Right ventricle myocardium superior (tissue), 1 donor: Measurements from ENCODE around the gene CMBL. TPM values are rescaled to one million over a fixed set of nuclear protein-coding genes. Genes with fewer than 3 reads are reported as not detected.

Source experiments
- ATAC-seq: fragments of 200-7000 bp; cut with Tn5 transposase; one replicate; pipeline ENCODE4 v1.9.1; 2020; ENCODE audit warnings: mild to moderate bottlenecking; ENCODE audit not compliant: poor library complexity
- DNase-seq: peaks from one replicate; pipeline ENCODE4 v3.0.0-alpha.2; 2020
- intact Hi-C: fragments of 100-400 bp; cut with DNase I; formaldehyde crosslinking; loops from one replicate; pipeline ENCODE4 v1.11.2; 2022
- total RNA-seq: library from RNA; stranded (reverse); fragmentation: NEBNext Ultra II Directional; extraction: Animal tissue kit (Norgen Biotek cat#: 25700); gene quantifications from one replicate; pipeline ENCODE4 v1.2.1, GENCODE V29; 2021
- donor health status: DM: no; HTN: yes; CAD: no; lungs with severe emphysema.

The CMBL gene
- total RNA-seq, 1 donor from 2014 or later = 50.0 TPM

DNA sequence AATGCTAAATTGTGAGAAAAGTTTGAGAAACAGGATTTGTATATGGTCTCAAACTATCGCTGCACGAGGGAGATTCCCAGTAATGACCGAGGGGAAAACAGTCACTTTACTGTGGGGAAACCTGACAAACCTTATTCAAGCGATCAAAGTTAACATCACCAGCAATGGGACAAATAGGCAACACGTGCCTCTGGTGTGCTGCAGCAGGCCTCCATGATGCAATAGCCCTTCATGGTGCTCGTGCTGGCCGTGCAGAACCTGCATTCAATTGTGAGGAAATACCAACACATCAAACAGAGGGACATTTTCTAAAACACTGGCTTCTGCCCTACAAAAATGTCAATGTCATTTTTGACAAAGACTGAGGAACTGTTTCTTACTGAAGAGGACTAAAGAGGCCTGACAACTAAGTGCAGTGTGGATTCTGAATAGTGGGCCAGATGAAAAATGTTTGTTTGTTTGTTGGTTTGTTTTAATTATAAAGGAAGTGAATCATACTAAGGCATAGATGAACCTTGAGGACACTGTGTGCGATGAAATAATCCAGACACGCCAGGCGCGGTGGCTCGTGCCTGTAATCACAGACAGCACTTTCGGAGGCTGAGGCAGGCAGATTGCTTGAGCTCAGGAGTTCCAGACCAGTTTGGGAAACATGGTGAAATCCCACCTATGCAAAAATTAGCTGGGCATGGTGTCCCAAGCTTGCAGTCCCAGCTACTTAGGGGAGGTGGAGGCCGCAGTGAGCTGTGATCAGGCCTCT is 28.2 kb upstream of the CMBL start:
- ATAC-seq = no peak
- intact Hi-C loops = no loop called here
- DNase-seq = no peak

DNA sequence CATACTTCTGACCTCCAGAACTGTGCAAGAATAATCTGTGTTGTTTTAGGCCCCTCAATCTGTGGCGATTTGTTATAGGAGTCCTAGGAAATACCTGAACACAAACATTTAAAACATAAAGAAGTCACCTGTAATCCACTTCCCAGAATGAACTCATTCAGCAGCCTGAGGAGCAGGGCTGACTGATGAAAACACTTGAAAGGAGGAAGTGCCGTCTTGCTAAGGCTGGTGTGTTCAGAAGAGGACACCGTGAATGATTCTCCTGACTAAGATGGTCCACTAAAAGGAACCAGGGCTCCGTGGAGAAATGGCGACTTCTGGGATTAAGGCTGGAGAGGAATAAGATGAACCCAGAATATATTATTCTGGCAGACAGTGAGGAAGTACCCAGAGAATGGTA is 27.1 kb upstream of the CMBL start:
- no peak for ATAC-seq
- intact Hi-C loops = no loop called here
- no peak for DNase-seq

- ATAC-seq (peak; percentile 65), DNase-seq (peak; percentile 69)
- intact Hi-C loops = no loop called here
Measured at GRCh38 chr5:10333154-10334006, 25.7 kb upstream of the CMBL start.

DNA sequence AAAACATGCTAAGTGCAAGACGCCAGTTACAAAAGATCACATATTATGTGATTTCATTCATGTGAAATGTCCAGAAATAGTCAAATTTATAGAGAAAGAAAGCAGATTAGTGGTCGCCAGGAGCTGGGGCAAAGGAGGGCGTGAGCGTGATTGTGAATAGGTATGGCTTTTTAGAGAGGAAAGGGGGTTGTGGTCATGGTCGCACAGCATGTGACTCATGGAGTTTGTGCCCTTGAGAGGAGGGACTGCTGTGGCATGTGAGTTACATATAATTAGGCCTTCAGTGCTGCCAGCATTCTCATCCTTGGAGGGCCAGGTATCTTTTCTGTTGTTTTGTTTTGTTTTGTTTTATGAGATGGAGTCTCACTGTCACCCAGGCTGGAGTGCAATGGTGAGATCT is 24.6 kb upstream of the CMBL start:
- ATAC-seq (no peak), DNase-seq (no peak)
- intact Hi-C loops = no loop called here

- peak; percentile 78 for ATAC-seq
- peak; percentile 87 for DNase-seq
- intact Hi-C loops = no loop called here
Measured at GRCh38 chr5:10331341-10331796, 23.7 kb upstream of the CMBL start.

DNA sequence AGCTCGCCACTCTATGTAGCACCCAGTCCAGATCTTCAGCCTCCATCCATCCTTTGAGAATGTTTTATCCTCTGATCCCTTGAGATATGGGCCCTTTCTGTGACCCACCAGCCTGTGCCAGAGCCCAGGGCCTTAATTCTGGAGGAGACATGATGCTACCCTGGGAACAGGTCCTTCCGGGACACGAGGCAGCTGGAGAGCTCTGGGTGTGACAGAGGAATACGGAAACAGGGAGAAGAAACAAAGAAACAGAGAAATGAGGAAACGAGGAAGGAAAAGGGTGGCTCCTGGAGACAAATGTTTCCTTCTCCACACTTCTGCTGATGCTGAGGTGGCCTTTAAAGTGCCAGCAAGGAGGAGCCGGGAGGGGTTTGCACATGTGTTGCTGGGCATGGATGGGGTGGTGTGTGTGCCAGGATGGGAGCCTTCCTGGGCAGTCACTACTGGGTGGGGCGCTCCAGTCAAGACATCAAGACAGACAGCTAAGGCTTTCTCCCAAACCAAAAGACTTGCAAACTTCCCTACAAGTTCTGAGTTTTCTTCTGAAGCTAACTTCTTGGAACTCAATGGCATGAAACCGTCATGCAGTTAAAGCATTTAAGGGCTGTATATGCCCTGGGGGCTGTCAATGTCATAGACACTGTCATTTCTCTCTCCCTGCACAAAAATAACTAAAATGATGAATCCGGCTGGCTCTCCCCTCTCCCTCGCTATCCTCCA is 23.0 kb upstream of the CMBL start:
- intact Hi-C loops = no loop called here
- peak; percentile 54 for DNase-seq
- peak; percentile 19 for ATAC-seq

- DNase-seq = peak; percentile 72
- intact Hi-C loops = loop anchor here (10.0 kb wide), 1 partner anchor 75 kb away; no protein-coding TSS in a partner anchor
- peak; percentile 48 for ATAC-seq
Measured at GRCh38 chr5:10329820-10330481, 22.2 kb upstream of the CMBL start.

GRCh38 chr5:10329446-10329819 is 21.7 kb upstream of the CMBL start:
- no peak for DNase-seq
- no peak for ATAC-seq
- intact Hi-C loops = loop anchor here (10.0 kb wide), 1 partner anchor 75 kb away; no protein-coding TSS in a partner anchor

GRCh38 chr5:10328323-10328722 is 20.6 kb upstream of the CMBL start:
- ATAC-seq (no peak), DNase-seq (no peak)
- intact Hi-C loops = loop anchor here (10.0 kb wide), 1 partner anchor 76 kb away; no protein-coding TSS in a partner anchor

GRCh38 chr5:10324518-10325370 is 17.0 kb upstream of the CMBL start:
- peak; percentile 82 for ATAC-seq
- intact Hi-C loops = loop anchor here (10.0 kb wide), 1 partner anchor 80 kb away; no protein-coding TSS in a partner anchor
- DNase-seq = no peak

DNA sequence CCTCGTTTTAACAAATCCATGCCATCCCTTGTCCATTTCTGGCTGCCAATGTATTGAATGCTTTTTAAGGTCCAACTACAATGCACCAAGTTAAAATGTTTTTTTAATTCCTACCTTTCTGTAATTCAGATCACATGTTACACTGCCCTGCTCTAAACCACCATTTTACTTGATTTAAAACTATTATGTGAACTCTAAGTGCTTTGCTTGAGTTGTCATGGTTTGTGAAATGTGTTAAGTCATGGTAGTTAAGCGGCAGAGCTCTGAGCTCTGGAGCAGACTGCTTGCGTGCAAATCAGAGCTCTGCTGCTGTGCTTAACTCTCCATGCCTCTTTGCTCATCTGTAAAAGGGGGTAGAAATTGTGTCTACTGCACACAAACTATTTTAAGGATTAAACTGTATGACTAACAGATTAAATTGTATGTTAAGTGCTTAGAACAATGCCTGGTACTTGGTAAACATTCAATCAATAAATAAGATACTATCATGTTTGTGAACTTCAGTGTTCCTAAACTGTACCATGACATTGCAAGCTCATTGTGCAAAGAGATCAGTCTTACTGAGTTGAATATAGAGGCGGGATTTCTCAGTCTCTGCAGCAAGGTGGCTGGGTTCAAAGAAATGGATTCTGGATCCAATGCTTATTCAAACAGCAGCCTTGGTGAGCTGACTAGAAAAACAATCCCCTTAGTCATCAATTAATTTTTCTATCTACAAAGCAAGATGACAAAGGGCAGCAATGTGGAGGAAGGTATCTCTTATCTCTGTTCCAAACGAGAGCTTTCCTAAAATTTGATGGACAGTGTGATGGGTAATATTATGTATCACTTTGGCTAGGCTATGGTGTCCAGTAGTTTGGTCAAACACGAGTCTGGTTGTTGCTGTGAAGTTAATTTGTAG is 16.1 kb upstream of the CMBL start:
- ATAC-seq (no peak), DNase-seq (no peak)
- intact Hi-C loops = loop anchor here (10.0 kb wide), 1 partner anchor 81 kb away; no protein-coding TSS in a partner anchor

GRCh38 chr5:10321882-10322281 is 14.2 kb upstream of the CMBL start:
- DNase-seq = no peak
- ATAC-seq = no peak
- intact Hi-C loops = loop anchor here (10.0 kb wide), 1 partner anchor 83 kb away; no protein-coding TSS in a partner anchor

GRCh38 chr5:10320793-10321192 is 13.1 kb upstream of the CMBL start:
- no peak for ATAC-seq
- no peak for DNase-seq
- intact Hi-C loops = loop anchor here (10.0 kb wide), 1 partner anchor 84 kb away; no protein-coding TSS in a partner anchor

DNA sequence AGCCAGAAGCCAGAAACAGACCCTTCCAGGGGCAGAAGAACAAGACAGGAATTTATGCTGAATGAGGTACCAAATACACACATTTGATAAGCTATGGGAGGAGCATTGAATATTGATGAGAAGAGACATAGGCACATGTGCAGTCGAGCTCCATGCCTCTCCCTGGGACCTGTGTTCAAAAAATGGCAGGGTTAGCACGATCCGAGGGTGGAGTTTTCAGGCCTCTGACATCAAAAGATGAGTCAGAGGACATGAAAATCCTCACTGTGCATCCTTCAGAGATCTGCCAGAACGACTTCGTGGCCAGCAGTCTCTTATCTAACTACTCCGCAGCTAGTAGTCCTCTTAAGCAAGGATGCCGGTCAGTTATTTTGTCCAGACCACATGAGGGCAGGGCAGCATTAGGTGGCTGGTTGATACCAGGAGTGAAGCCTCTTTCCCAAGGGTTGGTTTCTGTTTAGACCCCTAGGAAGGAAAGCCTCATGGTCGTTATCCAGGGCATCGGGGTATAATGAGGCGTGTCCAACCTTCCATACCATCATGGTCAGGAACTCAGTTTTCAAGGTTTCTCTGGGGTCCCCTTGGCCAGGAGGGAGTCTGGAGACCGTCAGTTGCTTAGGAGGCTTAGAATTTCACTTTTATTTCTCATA is 11.6 kb upstream of the CMBL start:
- peak; percentile 73 for ATAC-seq
- intact Hi-C loops = no loop called here
- DNase-seq = no peak

DNA sequence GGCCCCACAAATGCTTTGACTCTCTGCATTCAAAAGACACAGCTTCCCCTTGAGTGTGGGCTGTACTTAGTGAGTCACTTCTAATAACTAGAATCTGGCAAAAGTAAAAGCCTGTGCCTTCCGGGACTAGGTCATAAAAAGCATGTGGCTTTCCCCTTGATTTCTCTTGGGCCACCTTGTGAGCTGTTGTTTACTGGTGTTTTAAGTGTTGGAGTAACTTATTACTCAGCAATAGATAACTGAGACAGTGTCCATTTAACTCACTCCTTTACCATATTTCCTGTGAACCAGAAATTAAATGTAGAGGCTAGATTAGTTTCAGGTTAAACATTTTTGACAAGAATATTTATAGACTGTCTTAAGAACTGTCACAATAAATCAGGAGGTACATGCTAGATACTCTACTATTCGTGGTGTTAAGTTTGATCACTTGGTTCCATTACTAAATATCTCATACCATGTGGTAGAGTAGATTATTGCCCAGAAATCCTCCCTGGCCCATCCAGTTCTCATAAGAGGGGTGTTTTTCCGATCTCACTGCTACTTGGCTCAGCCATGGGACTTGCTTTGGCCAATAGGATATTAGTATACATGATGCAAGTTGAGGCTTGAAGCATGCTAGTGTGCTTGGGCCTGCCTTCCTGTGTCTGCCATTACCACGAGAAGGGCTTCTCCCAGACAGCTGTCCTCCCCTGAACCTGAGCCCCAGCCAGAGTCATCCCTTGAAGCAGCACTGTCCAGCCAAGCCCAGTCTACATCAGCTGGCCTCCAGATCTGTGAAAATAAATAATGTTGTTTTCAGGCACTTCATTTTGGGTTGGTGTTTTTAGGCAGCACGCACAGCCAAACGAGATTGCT is 10.4 kb upstream of the CMBL start:
- intact Hi-C loops = no loop called here
- no peak for DNase-seq
- no peak for ATAC-seq
